C1 segment of cervical spinal cord (tissue), 14 donors: ENCODE data around the gene SLC4A8.
"Not testable (repeated sequence)": the region's sequence is repeated elsewhere in the genome, so short reads cannot be mapped to it uniquely, and the experiment has no call there.

Experiments
- DNase-seq, 14 donors: peaks; one replicate each; lab custom pipeline; 2025; lab: John Stamatoyannopoulos, UW

The SLC4A8 gene

DNA sequence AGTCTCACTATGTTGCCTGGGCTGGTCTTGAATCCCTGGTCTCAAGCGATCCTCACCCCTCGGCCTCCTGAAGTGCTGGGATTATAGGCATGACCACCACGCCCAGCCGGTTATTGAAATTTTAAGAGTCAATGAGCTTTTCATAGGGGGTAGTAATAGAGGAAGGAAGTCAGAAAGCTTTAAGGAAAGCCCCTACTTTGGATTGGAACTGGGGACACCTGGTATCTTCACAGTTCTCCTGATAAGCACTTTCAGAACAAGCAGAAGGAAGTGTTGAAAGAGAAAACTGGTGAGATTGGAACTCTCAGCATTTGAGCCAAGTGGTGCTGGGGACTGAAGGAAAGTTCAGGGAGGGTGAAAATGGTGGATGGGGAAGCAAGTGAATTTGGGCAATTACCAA, 5.1 kb downstream of the SLC4A8 start:
- no peak for DNase-seq

DNA sequence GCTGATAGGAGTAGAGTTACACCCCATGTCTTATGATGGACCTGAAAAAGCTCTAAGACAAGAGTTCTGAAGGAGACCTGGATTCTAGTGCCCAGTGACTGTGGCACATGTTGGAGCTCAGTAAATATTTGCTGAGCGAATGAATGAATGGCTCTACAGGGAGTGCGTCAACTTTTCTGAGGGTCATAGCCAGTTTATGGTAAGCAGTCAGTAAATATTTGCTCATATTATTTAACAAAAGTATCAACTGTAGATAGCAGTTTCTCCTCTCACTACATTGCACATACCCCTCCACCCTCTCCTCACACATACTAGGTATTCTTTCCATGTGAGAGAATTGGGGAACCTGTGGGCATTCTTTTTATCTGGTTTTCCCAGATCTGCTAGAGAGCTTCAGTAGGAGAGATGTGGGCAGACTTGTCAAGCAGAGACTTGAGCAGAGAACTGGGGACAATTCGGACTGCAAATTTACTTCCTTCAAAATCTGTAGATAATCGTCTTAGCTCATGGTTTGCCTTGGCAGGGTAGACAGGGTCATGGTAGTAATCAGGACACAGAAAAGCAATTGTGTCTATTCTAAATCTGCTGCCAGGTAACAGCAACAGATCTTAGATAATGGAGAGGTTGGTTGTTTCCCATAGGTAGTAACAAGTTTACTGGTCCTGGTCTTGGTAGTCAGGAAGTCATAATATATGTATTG, 5.7 kb downstream of the SLC4A8 start:
- no peak for DNase-seq

DNA sequence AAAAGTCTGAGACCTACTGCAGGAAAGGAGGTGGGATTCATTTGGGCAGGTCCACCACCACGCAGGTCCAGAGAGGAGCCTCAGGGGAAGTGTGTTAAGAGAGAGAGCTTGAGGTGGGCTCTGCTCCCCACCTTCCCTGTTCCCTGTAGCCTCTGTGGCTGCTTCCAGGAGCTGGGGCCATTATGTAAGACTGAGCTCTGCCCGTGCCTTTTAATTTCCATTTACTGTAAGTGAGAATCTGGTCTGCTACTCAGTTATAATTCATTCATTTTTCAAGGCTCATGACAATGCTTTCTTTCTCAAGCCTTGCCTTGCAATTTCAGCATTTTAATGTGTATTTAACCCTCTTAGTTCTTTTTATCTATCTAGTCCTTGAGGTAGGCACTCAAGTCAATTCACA, 8.3 kb downstream of the SLC4A8 start:
- no peak for DNase-seq

DNA sequence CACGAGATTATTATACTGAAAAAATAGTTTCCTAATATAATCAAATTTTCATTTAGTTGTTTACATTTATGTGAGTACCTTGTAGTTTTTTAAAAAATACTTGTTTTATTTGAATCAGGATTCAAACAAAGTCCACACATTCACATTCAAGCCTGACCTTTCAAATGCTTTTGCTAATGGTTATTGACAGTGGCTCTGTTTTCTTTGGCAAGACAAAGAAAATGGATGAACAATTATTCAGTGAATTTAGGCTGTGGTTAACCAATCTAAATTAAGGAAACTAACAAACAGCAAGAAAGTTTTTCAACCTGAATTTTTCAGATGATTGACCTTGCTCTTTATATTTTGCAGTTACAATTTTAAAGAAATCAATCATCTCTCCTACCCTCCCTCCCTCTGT, 9.7 kb downstream of the SLC4A8 start:
- DNase-seq: no peak

DNA sequence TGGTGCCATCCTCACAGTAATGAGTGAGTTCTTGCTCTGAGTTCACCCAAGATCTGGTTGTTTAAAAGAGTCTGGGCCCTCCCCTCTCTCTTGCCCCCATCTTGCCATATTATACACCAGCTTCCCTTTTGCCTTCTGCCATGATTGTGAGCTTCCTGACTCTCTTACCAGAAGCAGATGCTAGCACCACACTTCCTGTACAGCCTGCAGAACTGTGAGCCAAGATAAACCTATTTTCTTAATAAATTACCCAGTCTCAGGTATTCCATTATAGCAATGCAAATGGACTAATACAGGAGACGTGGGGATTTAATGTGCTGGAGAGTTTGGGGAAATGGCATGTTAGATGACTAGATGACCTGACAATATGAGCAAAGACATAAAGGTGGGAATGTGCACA, 12.8 kb downstream of the SLC4A8 start:
- no peak for DNase-seq

DNA sequence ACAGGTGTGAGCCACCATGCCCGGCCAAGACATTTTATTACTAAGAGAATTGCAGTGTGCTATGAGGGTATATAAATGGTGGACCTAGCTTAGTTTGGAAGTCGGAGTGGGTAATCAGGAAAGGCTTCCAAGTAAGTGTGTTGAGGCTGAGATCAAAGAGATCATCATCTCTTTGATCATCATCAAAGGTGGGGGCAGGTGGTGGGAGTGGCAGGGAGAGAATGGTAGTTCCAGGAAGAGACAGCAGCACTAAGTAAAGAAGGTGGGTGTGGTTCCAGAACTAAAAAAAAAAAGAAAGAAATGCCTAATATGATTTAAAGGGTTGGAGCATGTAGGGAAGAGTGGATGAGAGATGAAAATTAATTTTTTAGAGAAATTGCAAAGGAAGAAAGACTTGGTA, 14.7 kb downstream of the SLC4A8 start:
- DNase-seq: no peak

DNA sequence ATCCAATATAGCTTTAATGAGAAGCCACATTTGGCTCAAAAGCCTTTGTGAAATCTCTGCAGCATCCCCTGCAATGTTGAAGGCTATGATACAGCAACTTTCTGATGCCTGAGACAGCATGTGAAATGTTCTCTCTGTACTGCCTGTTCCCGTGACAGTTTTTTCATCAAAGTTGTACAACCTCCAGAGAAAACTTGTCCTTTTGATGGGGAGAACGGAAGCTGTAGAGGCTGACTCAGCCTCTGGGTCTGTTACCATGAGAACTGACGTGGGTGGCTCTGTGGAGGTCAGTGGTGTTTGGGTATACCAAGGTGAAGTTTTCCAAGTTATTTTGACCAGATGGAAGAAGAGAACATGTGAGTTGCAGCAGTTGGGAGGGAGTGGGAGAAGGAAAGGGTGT, 17.0 kb downstream of the SLC4A8 start:
- peak in 3 of 14 donors; percentile 12 to 16 (median 15) for DNase-seq

DNA sequence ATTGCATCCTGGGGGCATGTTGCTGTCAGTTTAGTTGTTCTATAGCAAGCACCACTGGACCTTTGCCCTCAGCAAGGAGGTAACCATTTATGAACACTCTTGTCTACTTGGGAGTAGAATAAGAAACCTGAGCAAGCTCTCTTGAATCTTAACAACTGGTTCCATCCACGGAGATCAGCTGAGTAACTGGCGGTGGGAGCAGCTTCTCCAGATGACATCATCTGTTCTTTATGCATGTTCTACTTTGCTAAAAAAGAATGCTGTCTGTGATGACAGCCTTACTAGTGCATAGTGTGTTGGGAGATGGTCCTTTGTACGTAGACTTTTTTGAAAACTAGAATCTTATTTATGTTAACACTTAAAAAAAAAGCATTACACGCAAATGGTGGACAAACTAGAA, 17.7 kb downstream of the SLC4A8 start:
- DNase-seq: peak in 1 of 14 donors; percentile 8

DNA sequence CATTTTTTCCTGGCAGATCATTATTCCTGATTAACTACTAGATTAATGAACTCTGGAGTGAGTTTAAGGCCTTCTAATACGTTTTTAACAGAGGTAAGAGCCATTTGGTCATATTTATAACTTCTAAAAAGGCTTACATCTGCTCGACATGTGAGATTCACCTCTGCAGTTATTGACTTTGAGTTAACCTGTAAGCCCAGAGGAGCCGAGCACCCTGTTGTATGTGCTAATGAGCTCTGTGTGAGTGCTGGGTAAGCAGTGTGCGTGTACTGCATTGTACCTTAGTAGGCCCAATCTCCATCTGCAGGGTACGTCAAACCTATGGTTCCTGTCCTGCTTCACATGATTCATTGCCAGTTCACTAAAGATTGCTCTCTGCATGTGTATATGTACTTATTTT, 18.9 kb downstream of the SLC4A8 start:
- DNase-seq: no peak

DNA sequence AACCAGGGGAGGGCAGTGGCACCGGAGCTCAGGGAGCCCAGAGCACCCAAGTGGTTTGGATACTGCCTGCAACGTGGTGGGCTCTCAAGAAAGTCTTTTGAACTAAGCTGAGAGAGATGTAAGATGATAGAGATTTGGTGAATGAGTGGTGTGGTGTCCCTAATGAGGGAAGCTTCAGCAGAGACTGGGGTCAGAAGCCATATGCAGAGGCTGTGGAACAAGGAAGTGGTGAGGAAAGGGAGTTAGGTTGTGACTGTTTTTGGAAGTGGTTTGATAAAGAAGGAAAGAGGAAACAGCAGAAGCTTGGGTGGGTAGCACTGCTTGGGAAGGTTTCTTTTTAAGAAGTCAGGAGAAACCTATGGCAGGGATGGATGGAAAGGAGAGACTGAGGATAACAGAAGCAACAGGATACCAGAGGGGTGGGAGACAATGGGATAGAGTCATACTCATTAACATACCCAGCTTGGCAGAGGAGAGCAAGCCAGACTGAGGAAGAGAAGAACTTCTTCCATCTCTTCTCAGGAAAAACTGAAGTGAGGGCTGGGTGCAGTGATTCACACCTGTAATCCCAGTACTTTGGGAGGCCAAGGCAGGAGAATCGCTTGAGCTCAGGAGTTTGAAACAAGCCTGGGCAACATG, 24.1 kb downstream of the SLC4A8 start:
- no peak for DNase-seq

DNA sequence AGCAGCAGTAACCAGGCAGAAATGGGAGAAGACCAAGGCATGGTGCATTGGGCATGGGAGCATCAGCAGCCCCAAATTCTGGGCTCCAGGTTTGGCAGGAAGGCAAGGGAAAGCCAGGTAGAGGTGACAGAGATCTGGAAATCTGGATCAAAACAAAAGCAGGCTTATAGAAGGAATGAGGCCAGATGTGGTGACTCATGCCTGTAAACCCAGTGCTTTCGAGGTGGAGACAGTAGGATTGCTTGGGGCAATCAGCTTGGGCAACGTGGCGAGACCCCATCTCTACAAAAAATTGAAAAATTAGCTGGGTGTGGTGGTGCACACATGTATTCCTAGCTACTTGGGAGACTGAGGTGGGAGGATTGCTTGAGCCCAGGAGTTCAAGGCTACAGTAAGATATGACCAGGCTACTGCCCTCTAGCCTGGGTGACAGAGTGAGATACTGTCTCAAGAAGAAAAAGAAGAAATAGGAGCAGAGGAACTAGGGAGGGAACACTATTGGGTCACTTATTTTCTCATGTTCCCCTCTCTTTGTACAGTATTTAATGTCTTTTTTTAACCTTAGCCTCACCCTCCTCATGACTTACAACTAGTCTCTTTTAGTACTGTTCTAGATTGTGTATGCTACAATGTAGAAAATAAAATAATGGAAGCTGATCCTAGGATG, 25.1 kb downstream of the SLC4A8 start:
- DNase-seq: no peak

DNA sequence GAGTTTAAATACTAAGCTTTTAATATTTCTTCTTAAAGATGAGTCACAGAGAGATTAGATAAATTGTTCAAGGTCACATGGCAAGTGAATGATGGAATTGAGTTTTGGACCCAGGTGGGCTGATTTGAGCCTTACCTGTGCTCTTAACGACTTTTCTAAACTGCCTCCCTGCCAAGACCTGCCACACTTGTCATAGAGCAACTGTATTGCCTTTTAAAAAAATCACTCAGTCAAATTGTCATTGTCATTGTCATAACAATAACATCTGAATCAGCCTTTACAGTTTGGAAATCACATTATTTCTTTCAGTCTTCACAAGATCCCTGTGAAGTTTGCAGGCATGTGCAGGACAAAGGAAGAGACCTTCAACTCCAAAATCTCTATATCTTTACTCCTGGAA, 25.7 kb downstream of the SLC4A8 start:
- DNase-seq: no peak

DNA sequence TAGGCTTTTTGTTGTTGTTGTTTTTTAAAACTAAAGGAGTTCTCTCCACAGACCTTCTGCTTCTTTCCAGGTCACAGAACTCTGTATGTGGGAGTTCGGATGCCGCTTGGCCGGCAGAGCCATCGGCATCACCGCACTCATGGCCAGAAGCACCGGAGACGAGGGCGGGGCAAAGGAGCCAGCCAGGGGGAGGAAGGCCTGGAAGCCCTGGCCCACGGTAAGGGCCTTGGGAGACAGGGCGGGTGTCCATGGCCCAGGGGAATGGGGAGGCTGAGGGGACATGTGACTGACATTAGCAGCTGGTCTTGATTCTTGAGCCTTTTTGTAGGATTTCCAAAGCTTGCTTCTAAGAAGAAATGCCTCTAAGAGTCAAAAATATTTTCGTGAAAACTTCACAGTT, 26.2 kb downstream of the SLC4A8 start:
- DNase-seq: no peak

DNA sequence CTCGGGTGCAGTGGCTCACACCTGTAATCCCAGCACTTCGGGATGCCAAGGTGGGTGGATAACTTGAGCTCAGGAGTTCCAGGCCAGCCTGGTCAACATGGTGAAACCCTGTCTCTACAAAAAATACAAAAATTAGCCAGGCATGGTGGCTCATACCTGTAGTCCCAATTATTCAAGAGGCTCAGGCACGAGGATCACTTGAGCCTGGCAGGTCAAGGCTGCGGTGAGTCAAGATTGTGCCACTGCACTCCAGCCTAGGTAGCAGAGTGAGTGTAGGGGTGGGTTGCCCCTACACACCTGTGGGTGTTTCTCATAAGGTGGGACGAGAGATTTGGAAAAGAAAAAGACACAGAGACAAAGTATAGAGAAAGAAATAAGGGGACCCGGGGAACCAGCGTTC, 29.4 kb downstream of the SLC4A8 start:
- not testable (repeated sequence) for DNase-seq

DNA sequence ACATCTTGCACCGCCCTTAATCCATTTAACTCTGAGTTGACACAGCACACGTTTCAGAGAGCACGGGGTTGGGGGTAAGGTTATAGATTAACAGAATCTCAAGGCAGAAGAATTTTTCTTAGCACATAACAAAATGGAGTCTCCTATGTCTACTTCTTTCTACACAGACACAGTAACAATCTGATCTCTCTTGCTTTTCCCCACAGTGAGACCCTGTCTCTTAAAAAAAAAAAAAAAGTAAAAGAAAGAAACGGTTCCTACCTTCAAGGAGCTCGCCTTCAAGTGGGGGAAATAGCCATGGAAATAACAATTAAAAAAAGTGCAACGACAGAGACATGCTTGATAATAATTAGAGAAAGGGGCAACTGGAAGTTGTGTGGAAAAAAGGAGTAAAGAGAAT, 30.4 kb downstream of the SLC4A8 start:
- DNase-seq: not testable (repeated sequence)

DNA sequence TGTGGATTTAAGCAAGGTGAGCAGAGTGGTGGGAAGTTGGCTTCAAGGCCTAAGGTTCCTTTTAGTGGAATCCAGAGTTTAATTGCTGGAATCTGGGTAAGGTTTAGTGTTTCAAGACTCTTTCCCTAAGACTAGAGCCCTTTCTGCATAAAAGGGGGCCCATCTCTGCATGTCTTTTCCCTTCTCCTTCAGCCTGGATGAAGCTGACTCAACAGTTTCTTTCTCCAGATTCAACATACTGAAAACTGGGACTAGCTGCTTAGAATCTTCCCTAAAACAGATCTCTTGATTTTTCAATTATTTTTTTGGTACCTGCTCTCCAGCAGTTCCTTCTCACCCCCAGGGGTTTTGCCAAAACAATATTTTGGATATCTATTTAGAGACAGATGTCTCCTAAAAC, 34.0 kb downstream of the SLC4A8 start:
- no peak for DNase-seq

DNA sequence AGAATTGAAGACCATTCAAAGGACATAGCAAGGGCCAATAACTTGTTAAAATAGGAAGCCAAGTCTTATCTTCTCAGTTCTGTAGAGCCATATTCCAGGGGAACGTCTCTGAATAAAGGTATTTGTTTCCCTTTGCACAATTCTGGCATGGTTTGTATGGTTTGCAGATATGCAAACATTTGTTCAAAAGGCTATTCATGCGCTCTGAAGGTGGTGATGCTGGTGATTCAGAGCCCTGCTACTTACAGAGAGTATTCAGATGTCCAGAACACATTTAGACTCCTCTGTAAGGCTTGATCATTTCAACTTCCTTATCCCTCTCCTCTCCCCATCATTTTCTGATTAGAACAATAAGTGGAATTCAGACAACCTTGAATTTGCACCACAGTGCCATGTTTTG, 35.9 kb downstream of the SLC4A8 start:
- no peak for DNase-seq

DNA sequence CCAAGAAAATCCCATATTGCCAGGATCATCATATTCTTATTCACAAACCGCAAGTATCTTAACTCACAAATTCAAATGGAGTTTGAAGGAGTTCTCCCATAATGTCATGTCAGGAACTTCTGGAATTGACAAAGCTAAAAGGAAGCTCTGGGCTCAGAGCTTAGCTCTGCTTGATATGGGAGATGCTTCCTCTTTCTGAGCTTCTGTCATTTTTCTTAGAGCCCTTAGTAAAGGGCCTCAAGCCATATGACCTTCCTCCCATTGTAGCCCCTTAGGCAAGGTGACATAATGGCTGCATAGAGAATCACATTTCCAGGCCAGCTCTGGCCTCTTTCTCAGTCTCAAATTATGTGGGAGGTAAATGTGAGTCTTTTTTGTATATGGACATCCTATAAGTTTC, 40.9 kb downstream of the SLC4A8 start:
- no peak for DNase-seq

DNA sequence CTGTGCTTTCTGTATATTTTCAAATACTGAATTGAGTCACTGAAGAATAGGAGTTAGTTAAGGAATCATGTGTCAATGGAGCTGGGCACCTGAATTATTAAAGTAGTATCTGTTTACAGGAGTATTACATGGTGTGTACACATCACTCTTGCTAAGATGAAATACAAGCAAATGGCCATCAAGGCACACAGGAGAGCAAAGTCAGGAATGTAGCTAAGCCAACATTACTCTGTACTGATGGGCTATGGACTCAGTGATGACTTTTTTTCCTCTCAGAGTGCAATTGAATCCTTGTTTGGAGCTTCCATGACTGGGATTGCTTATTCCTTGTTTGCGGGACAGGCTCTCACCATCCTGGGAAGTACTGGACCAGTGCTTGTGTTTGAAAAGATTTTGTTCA, 45.5 kb downstream of the SLC4A8 start:
- no peak for DNase-seq

DNA sequence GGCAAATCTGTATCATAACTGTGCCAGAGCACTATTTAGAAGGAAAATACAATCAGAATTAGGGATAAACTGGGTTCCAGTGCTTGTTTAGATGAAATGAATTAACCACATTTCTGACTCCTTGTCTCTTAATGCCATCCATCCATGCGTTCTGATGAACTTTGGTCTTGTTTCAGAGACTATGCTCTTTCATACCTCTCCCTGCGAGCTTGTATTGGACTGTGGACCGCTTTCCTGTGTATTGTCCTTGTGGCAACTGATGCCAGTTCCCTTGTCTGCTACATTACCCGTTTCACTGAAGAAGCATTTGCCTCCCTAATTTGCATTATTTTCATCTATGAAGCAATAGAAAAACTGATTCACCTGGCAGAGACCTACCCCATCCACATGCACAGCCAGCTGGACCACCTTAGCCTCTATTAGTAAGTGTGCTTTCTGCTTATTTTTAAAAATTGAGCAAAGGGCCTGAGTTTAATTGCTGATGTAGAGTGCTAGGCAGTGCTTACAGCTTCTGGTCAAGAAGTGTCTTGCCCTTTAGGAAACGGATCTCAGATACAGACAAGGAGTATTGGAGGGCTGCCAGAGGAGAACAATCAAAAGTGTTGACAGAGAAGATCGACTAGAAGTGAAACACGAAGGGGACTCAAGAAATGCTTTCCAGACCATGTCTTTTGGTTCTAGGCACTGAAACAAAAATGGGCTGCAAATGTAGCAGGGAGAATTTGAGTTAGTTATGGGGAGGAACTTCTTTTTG, 46.7 kb downstream of the SLC4A8 start:
- DNase-seq: no peak

DNA sequence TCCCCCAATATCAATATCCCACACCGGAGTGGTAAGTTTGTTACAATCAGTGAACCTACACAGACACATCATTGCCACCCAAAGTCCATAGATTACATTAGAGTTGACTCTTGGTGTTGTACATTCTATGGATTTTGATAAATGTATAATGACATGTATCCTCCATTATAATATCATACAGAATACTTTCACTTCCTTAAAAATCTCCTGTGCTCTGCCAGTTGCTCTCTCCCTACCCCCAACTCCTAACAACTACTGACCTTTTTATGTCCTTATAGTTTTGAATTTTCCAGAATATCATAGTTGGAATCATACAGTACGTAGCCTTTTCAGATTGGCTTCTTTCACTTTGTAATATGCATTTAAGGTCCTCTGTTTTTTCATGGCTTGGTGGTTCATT, 48.4 kb downstream of the SLC4A8 start:
- no peak for DNase-seq

DNA sequence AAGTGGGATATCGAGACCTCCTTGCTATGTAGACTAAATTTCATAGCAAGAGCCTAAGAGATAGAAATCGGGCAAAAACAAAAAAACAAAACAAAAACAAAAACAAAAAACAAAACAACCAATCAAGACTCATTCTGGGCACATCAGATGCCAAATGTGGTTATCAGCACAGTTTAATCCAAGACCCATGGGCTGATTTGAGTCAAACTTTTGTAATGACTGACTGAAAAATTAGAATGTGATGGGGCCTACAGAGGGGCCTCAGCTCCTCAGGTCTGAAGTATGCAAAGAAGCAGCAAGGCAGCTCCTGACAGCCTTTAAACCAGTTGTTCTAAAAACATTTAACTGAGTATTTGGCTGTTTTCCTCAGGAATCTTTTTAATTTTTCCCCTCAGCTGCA, 49.3 kb downstream of the SLC4A8 start:
- DNase-seq: no peak
